ENCODE data around the gene SLC30A2. TPM values are rescaled to one million over a fixed set of nuclear protein-coding genes. Genes with fewer than 3 reads are reported as not detected.

SLC30A2 gene
- polyA plus RNA-seq, 1 experiment = not detected

- no peak for DNase-seq (ENCODE audit: low read depth)
- ChIA-PET CTCF (interaction anchor here (1.0 to 1.4 kb wide), 4 partner anchors 12 to 80 kb away, joined by 3 to 4 read pairs (median 3); no protein-coding TSS in a partner anchor), POLR2A (no interaction called here)
- H3K4me3 ChIP-seq (ENCODE audit: low read depth, low read length) = no peak overlapping the region
- no peaks in the 10 kb centered on the region for H3K36me3 ChIP-seq (ENCODE audit: control insufficient read depth, insufficient read depth, low read length)
- TF ChIP-seq CTCF (IDR thresholded peaks at IDR 0.05; ENCODE audit: insufficient read depth, low read depth, low read length) = no peak
- H3K27me3 ChIP-seq (ENCODE audit: control insufficient read depth, insufficient read depth, low read length) = peaks cover 23% of the 10 kb centered on the region
These were observed 18.6 kb upstream of the SLC30A2 start for GRCh38 chr1:26064553-26064952.

- CTCF ChIA-PET = interaction anchor here (0.7 kb wide), 1 partner anchor 314 kb away, joined by 3 read pairs; no protein-coding TSS in a partner anchor
- POLR2A ChIA-PET = no interaction called here
- DNase-seq (ENCODE audit: low read depth) = no peak
- peaks cover 15% of the 10 kb centered on the region for H3K27me3 ChIP-seq (ENCODE audit: control insufficient read depth, insufficient read depth, low read length)
- no peak for TF ChIP-seq CTCF (IDR thresholded peaks at IDR 0.05; ENCODE audit: insufficient read depth, low read depth, low read length)
- H3K4me3 ChIP-seq (ENCODE audit: low read depth, low read length) = no peak overlapping the region
- H3K36me3 ChIP-seq (ENCODE audit: control insufficient read depth, insufficient read depth, low read length) = no peaks in the 10 kb centered on the region
These were observed 15.1 kb upstream of the SLC30A2 start for GRCh38 chr1:26060832-26061574.

- no peak overlapping the region for H3K4me3 ChIP-seq (ENCODE audit: low read depth, low read length)
- no peak for DNase-seq (ENCODE audit: low read depth)
- H3K36me3 ChIP-seq (ENCODE audit: control insufficient read depth, insufficient read depth, low read length) = no peaks in the 10 kb centered on the region
- CTCF ChIA-PET = interaction anchor here (0.9 to 1.6 kb wide), 2 partner anchors 24 to 175 kb away, joined by 3 to 5 read pairs; partner anchors contain the start of gene CEP85
- POLR2A ChIA-PET = interaction anchor here (0.6 kb wide), 1 partner anchor 9 kb away, joined by 8 read pairs; no protein-coding TSS in a partner anchor
- TF ChIP-seq CTCF (IDR thresholded peaks at IDR 0.05; ENCODE audit: insufficient read depth, low read depth, low read length) = no peak
- peaks cover 8% of the 10 kb centered on the region for H3K27me3 ChIP-seq (ENCODE audit: control insufficient read depth, insufficient read depth, low read length)
These were observed 14.0 kb upstream of the SLC30A2 start for GRCh38 chr1:26059906-26060305.

GRCh38 chr1:26058052-26058595 is 12.2 kb upstream of the SLC30A2 start:
- Histone ChIP-seq H3K4me3 (ENCODE audit: low read depth, low read length) (no peak overlapping the region), H3K36me3 (ENCODE audit: control insufficient read depth, insufficient read depth, low read length) (no peaks in the 10 kb centered on the region), H3K27me3 (ENCODE audit: control insufficient read depth, insufficient read depth, low read length) (peaks cover 18% of the 10 kb centered on the region)
- TF ChIP-seq CTCF (IDR thresholded peaks at IDR 0.05; ENCODE audit: insufficient read depth, low read depth, low read length) = no peak
- ChIA-PET CTCF (interaction anchor here (0.6 to 1.6 kb wide), 6 partner anchors 9 to 358 kb away, joined by 3 to 5 read pairs (median 4); no protein-coding TSS in a partner anchor), POLR2A (no interaction called here)
- DNase-seq (ENCODE audit: low read depth) = no peak

- no peak for DNase-seq (ENCODE audit: low read depth)
- Histone ChIP-seq H3K27me3 (ENCODE audit: control insufficient read depth, insufficient read depth, low read length) (peaks cover 19% of the 10 kb centered on the region), H3K4me3 (ENCODE audit: low read depth, low read length) (no peak overlapping the region), H3K36me3 (ENCODE audit: control insufficient read depth, insufficient read depth, low read length) (no peaks in the 10 kb centered on the region)
- CTCF ChIA-PET = interaction anchor here (1.4 to 1.5 kb wide), 2 partner anchors 21 to 28 kb away, joined by 3 to 5 read pairs; no protein-coding TSS in a partner anchor
- TF ChIP-seq CTCF (IDR thresholded peaks at IDR 0.05; ENCODE audit: insufficient read depth, low read depth, low read length) = no peak
- POLR2A ChIA-PET = no interaction called here
These were observed 11.3 kb upstream of the SLC30A2 start for GRCh38 chr1:26057189-26057588.

Data from BJ (cell line).